LNCAP (cell line): ENCODE data around the gene ARHGAP10.

Experiments
- CTCF ChIP-seq: fragments of 450-650 bp; IDR thresholded peaks from 2 replicates; pipeline ENCODE4 v1.5.1; 2017; ENCODE audit warnings: mild to moderate bottlenecking

ARHGAP10 gene

GRCh38 chr4:147749811-147750321 is 18.0 kb downstream of the ARHGAP10 start:
- TF ChIP-seq CTCF = no peak

- no peak for TF ChIP-seq CTCF
These were observed 21.2 kb downstream of the ARHGAP10 start for GRCh38 chr4:147753047-147753446.

GRCh38 chr4:147754037-147754445 is 22.2 kb downstream of the ARHGAP10 start:
- TF ChIP-seq CTCF = no peak

GRCh38 chr4:147755561-147756295 is 23.8 kb downstream of the ARHGAP10 start:
- TF ChIP-seq CTCF = no peak

- no peak for TF ChIP-seq CTCF
These were observed 24.5 kb downstream of the ARHGAP10 start for GRCh38 chr4:147756417-147756816.

GRCh38 chr4:147760176-147760575 is 28.3 kb downstream of the ARHGAP10 start:
- no peak for TF ChIP-seq CTCF

GRCh38 chr4:147760695-147761094 is 28.8 kb downstream of the ARHGAP10 start:
- no peak for TF ChIP-seq CTCF
